ENCODE results near the gene SOSTDC1.

The SOSTDC1 gene

DNA sequence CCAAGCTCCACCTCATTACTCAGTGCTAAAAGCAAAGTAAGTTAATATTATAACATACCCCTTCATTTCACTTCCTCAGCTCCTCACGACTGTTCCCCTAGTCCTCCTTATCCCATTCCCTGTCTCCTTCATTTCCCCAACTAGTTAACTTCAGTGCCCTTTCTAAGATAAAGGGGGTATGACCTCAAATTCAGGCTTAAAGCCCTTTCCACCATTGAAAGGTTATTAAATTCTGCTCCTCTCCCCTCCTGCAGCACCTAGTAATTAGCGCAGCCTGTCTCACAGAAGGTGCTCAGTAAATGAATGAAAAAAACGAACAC lies 45.2 kb downstream of the SOSTDC1 start:
- peak overlapping the region; percentile 56 for H3K4me3 ChIP-seq (ENCODE audit: low read depth, low read length)

- peak overlapping the region; percentile 56 for H3K4me3 ChIP-seq (ENCODE audit: low read depth, low read length)
Observed at GRCh38 chr7:16419859-16420258, 45.7 kb downstream of the SOSTDC1 start.

- H3K4me3 ChIP-seq (ENCODE audit: low read depth, low read length): no peak overlapping the region
Observed at GRCh38 chr7:16419126-16419525, 46.4 kb downstream of the SOSTDC1 start.

- no peak overlapping the region for H3K4me3 ChIP-seq (ENCODE audit: low read depth, low read length)
Observed at GRCh38 chr7:16417906-16418305, 47.6 kb downstream of the SOSTDC1 start.

DNA sequence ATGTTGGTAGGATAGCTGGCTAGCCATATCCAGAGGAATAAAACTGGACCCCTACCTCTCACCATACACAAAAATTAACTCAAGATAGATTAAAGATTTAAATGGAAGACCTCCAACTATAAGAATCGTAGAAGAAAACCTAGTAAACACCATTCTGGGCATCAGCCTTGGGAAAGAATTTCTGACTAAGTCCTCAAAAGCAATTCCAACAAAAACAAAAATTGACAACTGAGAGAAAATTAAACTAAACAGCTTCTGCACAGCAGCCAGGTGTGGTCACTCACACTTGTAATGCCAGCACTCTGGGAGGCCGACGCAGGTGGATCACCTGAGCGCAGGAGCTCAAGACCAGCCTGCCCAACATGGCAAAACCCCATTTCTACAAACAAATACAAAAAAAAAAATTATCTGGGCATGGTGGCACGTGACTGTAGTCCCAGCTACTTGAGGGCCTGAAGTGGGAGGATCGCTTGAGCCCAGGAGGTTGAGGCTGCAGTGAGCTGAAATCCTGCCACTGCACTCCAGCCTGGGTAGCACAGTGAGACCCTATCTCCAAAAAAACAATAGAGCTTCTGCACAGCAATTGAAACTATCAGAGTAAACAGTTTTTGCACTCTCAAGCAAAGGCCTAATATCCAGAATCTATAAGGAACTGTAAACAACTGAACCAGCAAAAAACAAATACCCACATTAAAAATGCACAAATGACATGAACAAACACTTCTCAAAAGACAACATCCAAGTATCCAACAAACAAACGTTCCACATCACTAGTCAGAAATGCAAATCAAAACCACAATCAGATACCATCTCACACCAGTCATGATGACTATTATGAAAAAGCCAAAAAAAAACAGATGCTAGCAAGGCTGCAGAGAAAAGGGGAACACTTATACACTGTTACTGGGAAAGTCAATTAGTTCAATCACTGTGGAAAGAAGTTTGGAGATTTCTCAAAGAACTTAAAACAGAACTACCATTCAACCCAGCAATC lies 49.0 kb downstream of the SOSTDC1 start:
- H3K4me3 ChIP-seq (ENCODE audit: low read depth, low read length): no peak overlapping the region

- no peak overlapping the region for H3K4me3 ChIP-seq (ENCODE audit: low read depth, low read length)
Observed at GRCh38 chr7:16412274-16413254, 53.0 kb downstream of the SOSTDC1 start.
